Limb (tissue), 2 donors: ENCODE data around the gene SORBS1.

Source experiments
- DNase-seq, 2 donors: peaks; one replicate each; pipeline ENCODE4 v3.0.0-alpha.2; 2016; ENCODE audit errors: extremely low spot score in 2 of 2

Gene SORBS1

DNA sequence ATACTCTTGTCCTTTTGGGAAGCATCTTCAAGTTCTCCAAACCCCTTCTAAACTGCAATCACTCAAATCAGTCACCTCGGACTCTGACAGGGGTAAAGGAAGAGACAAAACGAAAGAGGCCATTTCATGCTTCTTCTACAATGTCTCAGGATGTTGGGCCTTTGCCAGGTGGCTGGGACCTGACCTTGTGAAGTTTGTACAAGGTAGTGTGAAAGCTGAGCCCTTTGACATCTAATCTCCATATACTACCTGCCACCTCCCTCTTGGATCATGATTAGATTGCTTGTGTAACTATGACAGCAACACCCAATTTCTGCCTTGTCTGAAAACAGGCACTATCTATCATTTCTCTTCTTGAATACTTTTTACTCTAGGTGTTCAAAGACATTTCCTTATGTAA is 235.3 kb downstream of the SORBS1 start:
- no peak for DNase-seq

DNA sequence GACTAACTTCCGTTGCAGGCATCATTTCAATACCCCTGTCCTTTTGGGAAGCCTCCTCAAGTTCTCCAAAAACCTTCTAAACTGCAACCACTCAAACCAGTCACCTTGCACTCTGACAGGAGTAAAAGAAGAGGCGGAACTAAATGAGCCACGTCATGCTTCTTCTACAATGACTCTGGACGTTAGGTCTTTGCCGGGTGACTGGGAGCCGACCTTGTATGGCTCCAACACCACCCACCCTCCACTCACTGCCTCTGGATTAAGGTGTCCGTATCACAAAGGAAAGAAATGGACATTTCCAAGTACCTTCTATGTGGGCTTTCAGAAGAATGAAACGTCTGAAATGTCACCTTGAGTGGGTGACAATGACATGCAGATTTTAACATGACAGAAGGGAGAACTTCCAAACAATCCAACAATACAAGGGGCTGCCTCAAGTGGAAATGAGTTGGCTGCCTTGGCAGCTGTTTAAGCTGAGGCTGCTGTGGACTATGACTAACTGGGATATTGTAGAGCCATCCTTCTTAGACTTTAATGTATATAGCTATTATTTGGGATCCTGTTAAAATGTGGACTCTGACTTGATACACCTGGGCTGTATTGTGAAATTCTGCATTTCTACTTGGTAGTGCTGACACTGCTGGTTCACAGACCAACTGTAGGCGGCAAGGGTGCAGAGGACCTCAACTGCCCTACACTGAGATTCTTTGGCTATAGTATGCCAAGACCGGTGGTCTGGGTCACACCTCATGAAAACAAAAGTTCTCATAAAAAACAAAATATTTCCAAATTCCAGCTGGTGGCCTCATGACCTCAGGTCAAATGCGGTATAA is 236.5 kb downstream of the SORBS1 start:
- DNase-seq, result no peak

DNA sequence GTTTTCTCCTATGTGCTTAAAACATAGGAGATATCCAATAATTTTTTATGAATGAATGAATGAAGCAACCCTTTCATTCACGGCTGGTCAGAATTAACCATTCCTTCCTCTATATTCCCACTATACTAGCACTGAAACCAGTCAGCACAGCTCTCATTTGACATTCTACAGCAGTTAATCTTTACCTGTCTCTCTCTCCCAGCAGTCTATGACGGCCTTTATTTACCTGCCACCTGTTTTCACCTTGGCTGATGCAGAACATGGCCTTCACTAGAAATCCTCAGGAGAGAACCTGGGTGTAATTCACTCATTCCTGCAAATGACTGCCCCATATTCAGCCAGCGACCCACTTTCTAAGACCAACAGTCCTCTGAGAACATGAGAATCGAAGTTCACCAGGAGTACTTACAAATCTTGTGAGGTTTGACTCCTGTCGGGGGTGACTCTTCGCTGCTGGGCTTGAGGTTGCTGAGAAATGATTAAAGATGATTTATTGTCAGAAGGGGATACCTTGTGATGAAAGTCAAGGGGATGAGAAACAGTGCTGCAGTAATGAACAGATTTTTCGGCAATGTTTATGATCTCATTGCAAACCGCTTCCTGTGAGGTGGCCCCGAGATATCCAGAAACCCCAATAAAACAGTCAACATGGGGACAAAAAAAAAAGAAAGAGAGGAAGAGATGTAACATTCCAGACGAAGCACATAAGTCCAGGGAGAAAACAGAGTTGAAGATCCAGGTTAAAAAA is 239.4 kb downstream of the SORBS1 start:
- no peak for DNase-seq

DNA sequence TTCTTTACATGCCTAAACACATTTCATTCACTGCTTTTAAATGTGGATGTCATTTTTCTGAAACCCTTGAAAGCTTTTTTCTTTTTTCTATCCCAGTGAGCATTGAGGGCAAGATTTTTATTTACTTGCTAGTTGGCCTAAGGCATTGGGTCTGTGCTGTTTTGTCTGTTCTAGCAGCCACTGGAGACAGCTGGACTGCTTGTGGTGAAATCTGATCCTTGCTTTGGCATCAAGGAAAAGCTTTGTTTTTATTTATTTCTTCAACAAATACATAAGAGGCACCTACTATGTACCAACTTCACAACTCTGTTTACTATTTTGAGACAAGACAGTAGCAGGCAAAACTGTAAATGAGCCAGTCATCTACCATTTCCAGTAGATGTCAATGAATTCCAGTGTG is 241.9 kb downstream of the SORBS1 start:
- DNase-seq, result no peak

DNA sequence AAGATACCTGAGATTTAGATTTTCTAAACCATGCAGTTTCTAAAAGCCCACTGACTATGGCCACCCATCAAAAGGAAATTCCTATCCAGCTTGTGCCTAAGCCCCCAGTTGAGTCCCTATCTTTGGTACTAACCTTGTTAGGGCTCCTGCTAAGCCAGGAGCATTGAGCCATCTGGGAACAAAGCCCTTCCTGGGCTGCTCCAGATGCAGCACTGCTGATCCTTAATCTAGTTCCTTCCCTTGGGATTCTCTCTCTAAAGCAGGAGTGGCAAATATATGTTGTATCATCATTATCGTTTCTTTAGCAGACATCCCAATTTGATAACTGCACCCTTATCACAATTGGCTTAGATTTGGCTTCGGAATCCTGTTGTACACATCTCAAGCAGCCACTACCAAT is 245.7 kb downstream of the SORBS1 start:
- DNase-seq, result no peak

DNA sequence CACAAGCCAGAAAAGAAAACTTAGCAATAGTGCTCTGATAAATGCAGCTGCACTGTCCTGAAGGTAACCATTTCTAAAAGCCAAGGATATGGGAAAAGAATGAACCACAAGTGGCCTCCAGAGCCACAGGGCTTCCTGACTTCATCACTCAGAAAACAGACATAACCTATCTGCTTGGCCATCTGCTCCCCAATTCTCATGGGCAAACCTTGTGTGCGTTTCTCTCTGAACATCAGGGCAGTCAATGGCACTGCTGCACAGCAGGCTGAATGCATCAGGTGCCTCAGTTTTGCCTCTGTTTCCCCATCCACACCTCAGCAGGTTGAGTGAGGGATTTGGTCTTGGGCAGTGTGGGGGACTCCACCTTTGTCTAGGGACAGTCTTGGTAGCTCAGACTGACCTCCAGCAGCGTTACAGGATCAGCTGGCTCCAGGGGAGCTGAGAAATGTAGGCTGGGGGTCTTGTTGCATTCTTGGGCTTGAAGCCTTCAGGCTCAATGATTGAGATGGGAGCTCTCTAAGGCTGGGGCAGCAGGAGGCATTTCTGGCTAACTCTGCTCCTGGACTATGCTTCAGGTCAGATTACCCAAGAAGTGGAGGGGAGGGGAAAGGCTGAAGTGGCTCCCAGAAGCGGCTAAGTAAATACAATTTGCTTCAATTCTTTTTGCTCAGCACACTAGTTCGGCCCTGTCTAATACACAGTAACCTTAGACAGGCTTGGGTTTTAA is 246.8 kb downstream of the SORBS1 start:
- no peak for DNase-seq

DNA sequence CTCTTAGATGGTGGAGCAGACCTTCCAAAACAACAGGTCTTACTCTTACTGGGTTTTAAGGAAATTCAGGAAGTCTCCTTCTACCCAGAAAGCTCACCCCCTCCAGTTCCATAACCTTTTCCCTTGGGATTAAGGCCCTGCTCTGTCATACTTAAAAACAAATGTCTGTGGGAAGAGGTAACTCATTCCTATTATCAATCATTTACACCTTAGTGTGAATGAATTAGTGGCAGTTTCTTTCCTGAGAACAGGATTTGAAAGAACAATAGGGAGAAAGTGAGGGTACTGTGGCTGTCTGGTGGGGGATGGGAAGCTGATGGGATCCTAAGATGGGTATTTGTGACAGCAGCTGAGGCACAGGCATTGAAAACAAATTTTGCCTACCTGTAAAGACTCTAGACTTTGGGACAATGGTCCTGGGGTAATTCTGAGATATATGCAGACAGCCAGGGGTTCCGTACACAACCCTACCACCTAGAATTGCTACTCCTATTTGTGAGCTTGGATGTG is 248.1 kb downstream of the SORBS1 start:
- DNase-seq, result no peak

DNA sequence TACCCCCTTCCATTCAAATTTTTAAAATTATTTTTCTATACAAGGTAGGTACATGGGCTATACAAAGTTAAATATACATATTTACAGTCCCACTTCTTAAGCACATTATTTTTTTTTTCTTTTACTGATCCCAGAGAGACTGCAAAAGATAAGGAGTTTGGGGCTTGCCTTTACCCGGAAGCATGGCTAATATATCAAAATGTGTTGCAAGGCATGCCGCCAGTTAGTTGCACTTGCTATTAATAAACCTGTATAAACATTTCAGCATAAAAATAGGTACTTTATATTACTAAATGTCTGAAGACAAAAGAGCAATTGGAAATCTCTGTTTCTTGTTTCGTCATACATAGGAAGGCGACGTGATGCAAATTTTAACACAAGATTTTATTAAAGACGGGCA is 248.9 kb downstream of the SORBS1 start:
- no peak for DNase-seq

DNA sequence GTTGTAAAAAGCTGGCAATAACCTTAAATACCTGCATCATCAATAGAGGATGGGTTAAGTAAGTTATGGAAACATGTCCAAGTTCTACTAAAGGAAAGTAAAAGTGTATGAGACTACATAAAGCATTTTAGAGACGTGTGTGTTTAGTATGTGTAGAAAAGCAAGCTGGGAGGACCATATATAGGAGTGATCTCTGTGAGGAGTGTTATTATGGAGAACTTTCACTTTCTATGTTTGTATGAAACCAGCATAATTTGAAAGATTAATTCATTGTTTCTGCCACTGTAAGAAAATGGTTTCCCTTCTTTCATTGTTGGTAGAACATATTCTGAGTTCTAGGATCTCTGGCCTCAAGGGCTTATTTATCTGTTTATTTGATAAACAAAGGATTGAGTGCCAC is 251.2 kb downstream of the SORBS1 start:
- DNase-seq, result no peak

DNA sequence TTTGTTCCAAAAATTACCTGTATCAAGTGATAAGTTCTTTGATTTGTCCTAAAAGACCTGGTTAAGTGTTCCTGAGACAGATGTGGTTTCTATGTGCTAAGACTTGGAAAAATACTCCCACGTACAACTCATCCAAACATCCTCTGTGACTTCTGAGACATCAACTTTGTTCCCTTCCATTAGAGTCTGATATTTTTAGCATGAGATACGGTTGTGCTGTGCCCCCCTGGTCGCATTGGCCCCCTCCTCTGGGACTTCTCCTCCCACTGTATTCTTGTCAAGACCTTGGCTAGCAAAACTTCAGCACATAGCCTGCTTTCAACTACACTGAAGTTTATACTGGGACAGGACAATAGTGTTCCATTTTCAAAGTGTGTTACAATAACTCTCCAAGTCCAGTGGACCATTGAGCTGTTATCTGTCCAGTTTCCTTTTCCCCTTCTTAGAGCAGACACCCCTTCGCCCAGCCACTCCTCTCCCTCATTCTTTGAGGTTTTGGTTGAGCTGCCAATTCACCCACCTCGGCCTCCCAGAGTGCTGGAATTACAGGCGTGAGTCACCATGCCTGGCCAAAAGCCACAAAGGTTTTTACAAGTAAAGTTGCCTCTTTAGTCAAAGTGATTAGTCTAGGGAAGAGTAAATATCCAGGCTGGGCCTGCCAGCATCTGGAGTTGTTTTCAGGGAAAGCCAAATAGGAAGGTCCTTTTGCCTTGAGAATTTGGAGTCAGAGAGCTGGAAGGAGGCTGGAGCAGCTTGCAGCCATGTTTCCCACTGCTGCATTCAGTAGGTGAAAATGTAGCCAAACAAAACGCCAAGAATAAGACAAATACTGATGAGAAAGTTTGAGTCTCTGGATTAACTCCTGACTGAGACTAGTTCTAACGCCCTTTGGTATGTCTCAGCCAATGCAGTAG is 252.5 kb downstream of the SORBS1 start:
- no peak for DNase-seq

DNA sequence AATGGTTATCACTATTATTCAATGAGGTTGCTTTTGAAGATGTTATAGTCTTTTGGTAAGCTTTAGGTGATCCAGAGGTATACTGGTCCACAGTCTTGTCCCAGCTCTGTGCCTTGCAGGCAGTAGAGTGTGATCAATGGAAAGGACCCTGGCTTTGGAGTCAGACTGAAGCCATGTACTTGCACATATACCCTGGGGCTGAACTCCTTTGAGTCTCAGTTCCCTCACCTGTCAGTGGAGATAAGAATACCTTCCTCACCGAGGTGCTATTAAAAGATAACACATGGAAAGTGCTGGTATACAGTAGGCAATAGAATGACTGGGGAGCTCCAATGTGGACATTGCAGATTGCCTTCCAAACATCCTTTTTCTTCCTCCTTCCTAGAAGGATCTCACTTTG is 254.3 kb downstream of the SORBS1 start:
- DNase-seq, result no peak

DNA sequence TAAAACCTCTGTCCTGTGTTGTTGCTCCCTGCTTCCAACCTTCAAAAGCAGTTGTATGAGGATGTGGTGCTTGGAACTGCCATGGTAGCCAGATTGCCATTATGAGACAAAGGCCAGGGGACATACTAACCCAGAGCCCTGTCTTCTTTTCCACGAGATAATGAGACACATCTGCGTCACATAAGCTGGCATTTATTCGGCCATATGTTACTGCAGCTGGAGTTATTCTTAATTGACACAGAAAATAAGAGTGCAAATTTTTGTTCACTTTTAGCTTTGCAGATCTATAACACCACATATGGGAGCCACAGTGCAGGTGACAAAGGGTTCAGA is 254.9 kb downstream of the SORBS1 start:
- no peak for DNase-seq

DNA sequence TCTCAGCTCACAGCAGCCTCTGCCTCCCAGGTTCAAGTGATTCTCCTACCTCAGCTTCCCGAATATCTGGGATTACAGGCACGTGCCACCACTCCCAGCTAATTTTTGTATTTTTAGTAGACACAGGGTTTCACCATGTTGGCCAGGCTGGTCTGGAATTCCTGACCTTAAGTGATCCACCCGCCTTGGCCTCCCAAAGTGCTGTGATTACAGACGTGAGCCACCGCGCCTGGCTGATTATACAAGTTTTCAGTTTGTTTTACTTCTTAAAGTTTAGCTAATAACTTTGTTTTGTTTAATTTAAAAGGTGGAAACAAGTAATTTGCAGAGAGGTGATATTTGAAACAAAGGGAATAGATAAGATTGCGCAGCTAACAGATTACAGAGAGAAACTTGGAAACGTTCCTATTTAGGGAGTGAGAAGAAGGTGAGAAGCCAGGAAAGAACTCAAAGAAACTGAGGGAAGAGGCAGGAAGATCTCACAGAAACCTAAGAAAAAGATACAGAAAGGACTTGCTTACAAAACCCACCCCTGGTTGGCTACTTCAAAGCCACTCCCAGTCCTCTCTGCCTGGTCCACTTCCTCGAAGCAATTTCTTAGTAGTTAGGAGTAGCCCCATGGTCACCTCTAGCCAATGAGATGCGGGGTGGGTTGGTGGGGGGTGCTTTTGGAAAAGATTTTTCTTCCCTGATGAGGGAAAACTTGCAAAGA is 255.4 kb downstream of the SORBS1 start:
- DNase-seq, result no peak

DNA sequence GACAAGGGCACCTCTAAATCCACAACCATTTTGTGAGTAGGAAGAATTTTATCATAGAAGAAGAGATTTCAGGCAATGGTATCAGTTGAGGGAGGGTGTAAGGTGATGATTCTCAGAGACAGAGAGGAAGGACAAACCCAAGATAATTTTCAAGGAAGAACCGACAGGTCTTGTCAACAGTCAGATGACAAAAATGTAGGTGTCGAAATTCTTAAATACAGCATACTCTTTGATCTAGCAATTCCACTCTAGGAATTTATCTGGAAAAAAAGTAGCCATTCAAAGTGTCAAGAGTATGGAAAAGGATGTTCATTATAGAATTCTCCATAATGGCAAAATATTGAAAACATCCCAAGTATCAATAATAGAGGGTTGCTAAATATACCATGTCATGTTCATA is 256.2 kb downstream of the SORBS1 start:
- DNase-seq, result no peak

DNA sequence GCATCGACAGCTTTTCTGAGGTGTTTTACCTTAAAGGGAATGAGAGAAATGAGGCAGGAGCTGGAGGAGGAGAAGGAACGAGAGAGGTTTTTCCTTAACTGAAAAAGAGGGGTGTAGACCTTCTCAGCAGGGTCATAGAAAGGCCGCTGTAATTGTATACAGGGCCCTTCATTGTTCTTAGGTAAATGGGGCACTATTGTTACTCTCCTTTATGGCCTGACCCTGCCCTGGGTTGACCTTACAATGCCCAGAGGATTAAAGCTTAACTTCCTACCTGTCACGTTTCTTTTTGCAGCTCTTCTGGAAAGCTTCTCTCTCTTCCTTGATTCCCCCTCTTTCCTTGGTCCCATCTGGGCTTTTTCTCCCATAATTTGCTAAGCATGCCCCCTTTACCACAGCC is 256.7 kb downstream of the SORBS1 start:
- DNase-seq, result no peak

DNA sequence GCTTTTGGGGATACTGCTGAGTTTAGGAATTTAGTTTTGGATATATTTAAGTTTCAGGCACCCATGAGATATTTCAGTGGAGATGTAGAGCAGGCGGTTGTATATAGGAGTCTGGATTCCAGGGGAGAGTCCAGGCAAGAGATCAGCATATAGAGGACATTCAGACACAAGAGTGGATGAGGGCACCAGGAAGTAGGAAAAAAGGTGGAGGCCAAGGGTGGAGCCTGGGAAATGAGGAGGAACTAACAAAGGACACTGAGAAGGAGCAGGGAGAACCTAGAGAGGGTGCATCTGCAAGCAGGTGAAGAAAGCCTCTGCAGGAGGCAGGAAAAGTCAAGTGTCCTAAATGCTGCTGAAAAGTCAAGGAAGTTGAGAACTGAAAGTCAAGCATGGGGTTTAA is 257.2 kb downstream of the SORBS1 start:
- no peak for DNase-seq

DNA sequence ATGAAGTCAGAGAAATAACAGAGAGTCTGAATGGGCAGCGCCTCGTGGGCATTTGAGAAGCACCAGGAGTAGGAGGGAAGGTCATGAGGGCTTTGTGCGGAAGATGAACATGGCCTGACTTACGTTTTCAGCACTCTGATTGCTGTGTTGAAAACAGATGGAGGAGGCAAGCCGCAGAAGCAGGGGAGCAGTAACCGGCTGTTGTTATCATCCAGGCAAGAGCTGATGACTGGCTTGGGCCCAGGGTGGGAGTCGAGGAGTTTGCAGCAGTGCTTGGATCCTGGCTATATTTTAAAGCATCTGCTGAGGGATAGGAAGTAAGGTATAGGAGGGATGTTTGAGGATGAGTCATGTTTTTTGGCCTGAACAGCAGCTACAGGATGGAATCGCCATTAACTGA is 257.6 kb downstream of the SORBS1 start:
- DNase-seq, result peak; percentile 34 to 35

DNA sequence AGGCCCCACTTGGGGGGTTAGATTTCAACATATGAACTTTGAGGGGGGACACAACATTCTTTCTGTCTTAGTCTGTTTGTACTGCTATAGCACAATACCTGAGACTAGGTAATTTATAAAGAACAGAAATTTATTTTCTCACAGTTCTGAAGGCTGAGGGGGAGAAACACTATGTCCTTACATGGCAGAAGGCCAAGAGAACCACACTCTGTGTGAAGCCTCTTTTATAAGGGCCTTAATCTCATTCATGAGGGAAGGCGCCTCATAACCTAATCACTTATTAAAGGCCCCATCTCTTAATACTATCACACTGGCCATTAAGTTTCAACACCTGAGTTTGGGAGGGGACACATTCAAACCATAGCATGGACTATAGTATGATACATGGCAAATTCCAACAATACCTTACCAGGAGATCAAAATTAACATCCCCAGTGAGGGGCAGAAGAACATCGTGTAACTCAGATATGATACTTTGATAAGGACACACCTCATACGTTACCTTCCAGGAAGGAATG is 261.1 kb downstream of the SORBS1 start:
- no peak for DNase-seq

DNA sequence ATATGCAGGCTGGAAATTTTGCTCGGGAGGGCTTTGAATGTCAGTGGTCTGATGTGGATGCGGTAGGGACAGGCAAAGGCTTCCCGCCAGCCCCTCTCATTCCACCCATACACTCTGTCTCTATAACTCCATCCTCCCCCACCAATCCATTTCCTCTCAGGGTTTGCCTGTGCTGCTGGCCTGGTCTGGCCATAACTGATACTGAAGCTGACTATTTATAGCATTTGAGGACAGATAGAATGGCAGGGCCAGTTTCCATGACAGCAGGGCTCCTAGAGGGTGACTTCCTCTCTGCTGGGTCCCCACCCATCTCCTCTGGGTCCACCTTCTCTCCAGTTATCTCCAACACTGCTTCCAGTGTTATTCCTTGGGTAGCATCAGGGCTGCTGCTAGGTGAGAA is 263.8 kb downstream of the SORBS1 start:
- no peak for DNase-seq

DNA sequence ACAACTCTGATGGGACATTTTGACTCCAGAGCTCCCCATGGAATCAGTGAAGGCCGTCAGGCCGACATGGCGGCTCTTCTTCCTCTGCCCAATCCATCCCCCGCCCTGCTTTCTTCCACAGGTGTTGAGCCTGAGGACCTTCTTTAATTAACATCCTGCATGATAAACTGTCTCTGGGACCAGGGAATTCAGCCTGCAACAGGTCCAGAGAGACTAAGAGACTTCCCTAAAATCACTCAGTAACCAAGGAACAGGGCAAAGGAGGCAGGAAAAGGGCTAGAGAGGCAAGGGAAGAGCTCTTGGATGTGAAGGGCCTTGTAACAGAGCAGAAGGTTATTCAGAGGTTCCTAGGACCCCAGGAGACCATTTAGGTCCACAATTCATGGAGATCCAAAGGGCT is 264.4 kb downstream of the SORBS1 start:
- DNase-seq, result no peak
